Central memory CD4-positive, alpha-beta T cell (primary cell): Measurements from ENCODE around the gene RAB3A.
"Not testable (repeated sequence)": the region's sequence is repeated elsewhere in the genome, so short reads cannot be mapped to it uniquely, and the experiment has no call there.

ENCODE experiments used
- DNase-seq: peaks from one replicate; pipeline ENCODE4 v3.0.0; 2022

Gene RAB3A

DNA sequence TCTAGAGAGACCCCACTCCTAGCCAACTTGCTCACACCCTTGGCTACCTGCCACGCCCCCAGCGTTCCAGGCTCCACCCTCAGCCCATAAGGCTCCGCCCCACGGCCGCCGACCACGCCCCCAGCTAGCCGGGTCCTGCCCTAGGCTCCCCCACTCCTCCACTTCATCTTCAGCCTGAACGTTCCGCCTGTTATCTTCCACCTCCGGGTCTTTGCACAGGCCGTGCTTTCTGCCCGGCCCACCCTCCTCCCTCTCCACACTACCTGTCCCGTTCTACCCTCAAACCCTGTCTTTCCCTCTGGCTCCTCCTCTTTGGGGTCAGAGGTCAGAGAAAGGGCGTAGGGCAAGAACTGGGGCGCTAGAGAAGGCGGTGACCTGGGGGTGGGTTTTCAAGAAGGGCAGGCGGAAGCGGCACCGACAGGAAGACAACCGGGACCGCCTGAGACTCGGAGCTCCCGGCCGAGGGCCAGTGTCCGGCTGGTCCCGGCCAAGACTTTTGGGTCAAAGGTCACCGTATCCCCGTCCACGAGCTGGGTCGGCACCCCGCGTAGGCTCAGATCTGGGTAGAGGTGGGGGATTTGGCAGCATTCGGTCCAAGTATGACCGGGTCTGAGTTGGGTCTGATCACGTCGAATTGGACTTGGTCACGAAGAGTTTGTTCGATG is 20.1 kb upstream of the RAB3A start:
- no peak for DNase-seq

DNA sequence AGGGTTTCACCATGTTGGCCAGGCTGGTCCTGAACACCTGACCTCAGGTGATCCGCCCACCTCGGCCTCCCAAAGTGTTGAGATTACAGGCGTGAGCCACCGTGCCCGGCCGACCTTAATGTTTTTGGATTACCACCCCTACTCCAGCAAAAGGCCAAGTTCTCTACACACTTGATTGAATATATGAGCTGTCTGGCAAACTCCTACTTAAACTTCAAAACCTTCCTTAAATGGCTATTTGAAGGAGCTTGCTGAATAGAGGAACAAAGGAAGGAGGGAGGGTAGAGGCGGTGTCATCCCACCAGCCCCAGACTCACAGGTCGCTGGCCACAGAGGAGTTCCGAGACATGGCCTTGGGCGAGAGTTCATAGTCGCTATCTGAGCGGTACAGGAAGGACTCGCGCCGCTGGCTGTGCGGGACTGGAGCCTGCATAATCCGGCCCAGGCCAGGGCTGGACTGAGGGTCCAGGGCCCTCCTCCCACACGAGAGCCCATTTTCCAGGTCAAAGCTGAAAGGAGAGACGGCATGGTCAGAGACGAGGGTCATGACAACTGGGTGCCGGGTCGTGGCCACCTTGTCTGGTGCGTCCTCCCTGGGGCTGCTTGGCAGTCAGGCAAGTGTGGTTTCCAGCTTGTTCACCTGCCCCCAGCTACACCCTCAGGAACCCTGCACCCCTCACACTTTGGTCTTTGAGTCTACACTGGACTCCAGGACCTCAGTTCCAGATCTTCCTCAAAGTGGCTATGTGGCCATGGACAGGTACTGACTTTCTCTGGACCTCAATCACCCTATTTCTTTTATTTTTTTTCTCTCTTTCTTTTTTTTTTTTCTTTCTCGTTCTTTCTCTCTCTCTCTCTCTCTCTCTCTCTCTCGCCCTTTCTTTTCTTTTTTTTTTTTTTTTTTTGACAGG is 18.2 kb upstream of the RAB3A start:
- DNase-seq = no peak

DNA sequence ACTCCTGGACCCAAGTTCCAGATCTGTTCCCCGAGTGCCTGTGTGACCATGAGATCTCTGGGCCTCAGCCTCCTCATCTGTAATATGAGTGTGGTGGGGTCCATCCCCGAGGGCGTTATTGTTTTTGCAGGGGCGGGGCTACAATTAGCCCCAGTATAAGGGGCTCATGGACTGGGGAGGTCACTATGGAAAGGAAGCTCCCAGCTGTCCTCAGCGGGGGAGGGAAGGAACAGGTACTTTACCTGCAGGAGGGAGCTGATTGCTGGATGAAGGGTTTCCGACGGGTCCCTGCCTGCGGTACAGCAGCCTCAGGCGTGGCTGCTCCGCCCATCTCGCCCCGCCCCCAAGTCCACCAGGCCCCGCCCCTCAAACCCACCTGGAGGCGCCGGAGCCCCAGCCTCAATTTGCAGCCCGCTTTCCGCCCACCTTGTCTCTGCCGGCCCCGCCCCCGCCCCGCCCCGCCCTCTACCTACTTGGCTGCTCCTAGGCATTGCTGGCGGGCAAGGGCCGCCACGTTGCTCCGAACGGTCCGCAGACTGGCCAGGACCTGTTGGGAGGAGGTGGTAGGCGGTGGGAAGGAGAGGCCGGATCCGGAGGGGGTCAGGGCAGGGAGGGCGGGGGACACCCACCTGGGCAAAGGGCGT is 16.9 kb upstream of the RAB3A start:
- DNase-seq = no peak

DNA sequence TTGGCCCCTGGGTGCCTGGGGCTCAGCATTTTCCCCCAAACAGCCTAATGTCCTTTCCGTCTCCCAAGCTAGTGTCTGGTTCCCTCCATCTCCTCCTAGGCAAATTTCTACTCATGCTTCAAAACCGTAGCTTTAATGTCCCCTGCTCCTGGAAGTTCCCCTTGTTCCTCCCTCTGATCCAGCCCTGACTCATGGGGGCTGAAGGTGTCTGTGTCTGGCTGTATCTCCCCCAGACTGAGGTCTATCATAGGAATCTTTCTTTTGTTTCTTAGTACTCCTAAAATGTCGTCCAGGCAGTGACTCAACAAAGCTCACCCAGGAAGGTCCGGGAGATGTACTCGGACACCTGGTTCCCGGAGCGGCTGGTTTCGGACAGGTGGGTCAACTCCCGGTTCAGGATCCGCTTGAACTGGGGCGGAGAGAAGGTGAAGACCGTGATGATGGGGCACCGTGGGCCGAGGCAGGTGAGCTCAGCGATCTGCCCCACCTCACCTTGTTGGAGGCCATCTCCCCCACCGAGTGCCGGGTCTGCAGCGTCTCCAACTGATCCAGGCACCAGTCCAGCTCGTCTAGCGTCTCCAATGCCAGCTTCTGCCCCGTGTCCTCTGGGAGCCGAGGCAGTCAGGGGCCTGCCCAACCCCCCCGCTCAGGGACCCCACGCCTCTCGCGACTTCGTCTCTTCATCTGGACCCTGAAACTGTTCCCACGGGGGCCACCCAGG is 16.2 kb upstream of the RAB3A start:
- no peak for DNase-seq

DNA sequence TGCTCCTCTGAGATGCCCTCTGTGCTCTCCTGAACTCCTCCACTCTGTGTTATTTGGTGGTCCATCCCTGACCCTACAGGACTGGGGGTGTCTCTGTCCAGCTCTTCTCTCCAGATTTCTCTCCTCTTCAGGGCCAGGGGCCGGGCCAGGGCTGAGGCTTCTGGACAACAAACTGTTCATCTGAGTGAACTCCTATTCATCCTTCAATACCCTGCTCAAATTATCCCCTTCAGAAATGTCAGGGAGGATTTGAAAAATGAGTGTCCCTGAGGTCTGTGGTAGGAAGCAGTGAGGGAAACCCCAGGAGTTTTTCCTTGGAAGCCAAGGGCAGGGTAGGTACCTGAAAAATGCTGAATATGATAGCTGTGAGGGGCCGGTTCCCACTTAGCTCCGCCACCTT is 14.8 kb upstream of the RAB3A start:
- DNase-seq = no peak

DNA sequence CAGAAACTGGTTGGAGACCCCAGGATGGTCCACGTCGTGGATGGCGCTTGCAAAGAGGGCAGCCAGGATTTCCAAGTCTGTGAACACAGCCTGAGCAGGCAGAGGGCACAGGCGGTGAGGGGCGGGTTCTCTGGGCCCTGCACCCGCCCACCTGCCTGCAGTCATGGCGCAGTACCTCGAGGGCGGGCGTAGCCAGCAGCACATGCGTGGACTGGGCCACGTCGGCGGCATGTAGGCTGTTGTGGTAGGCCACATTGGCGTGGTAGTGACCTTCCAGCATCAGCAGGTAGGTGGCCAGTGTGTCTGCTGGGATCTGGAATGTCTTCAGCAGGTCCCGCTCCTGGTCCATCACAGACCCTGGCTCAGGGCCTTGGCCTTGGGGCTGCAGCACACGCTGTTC is 14.3 kb upstream of the RAB3A start:
- DNase-seq = no peak

DNA sequence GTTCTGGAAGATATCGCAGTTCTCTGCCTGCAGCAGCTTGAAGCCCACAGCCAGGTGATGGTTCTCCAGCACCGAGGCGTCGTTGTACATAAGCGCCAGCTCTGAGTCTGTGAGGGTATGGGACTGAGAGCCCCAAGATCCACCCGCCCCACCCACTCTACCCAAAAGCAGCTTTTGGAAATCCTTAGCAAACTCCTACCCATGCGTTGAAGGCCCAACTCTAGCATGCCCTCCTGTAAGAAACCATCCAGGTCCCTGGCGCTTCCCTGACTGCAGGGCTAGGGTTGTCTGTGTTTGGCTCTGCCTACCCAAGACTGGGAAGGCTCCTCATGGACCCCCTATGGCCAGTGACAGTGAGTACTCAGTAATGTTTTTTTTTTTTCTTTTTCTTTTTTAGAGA is 12.9 kb upstream of the RAB3A start:
- DNase-seq = no peak

DNA sequence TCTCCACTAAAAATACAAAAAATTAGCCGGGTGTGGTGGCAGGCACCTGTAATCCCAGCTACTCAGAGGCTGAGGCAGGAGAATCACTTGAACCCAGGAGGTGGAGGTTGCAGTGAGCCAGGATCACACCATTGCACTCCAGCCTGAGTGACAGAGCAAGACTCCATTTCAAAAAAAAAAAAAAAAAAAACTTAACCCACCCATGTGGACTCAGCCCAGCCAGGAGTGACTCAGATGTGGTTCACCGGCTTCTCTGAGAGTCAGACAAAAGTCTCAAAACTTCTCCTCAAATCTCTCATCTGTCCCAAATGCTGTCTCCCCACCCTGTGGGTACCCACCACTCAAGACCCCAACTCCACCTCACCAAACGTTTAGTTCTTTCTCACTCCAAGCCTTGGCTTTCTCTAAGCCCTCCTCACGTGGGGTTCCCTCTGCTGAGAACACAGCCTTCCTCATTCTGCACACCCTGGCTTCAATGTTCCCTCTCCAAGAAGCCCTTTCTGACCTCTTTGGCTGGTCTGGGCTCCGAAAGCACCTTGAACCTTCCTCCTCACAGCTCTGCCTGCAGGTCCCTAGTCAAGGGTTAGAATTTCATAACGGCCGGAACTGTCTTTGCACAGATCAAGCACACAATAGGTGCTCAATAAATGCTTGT is 11.1 kb upstream of the RAB3A start:
- no peak for DNase-seq

DNA sequence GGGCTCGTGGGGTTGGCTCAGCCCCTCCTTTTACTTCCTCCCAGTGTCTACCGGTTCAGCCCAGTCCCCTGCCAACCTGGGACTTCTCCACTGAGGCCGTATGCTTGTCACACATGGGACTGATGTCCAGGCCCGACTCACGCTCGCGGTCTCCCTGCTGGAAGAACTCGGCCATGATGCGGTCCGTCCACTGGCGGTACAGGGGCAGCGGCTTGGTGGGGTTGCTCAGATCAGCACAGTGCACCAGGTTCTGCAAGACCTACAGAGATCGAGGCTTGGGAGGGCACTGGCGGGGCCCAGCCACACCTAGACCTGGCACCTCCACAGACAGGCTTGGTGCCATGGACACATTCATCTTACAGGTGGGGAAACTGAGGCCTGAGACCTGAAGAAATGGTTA is 7.8 kb upstream of the RAB3A start:
- DNase-seq = no peak

DNA sequence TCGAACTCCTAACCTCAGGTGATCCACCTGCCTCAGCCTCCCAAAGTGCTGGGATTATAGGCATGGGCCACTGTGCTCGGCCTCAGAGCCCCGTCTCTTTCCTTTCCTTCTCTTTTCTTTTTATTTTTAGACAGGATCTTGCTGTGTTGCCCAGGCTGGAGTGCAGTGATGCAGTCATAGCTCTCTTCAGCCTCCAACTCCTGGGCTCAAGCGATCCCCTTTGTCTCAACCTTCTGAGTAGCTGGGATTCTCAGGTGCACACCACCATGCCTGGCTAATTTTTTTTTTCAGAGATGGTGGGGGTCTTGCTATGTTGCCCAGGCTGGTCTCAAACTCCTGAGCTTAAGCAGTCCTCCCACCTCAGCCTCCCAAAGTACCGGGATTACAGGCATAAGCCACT is 6.1 kb upstream of the RAB3A start:
- not testable (repeated sequence) for DNase-seq

DNA sequence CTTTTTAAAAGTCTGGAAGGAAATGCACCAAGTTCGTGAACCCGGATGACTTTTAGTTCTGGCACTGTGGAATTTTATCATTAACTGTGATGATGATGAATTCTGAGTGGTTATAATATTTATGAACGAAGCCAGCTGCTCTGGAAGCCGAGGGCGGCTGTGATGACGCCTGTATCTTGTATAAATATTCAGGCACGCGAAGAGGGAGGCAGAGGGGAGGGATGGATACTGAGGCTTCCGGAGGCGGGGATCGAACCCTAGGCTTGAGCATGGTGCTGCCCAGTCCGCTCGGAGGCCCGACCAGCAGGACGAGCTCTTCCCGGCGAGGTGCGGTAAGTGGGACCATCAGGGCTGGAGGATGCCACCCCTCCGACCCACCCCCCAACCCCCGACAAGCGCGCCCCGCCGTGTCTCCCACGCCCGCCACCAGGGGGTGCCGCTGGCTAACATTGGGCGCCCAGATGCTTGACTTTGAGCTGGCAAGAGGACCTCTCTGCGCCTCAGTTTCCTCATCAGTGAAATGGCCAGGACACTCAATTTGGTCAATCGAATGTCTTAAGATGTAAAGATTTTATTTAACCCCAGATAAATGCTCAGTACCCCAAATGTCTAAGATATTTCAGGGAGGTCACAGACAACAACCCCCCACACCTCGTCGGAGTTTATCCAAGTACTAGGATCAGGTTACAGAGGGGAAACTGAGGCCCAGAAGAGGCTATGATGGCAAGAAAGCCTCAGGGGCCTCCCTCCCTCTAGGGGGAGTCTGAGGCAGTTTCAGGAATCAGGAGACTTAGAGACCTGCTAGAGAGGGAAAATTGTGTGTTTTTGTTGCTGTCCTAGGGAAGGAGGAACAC is 4.5 kb upstream of the RAB3A start:
- peak; percentile 20 for DNase-seq

DNA sequence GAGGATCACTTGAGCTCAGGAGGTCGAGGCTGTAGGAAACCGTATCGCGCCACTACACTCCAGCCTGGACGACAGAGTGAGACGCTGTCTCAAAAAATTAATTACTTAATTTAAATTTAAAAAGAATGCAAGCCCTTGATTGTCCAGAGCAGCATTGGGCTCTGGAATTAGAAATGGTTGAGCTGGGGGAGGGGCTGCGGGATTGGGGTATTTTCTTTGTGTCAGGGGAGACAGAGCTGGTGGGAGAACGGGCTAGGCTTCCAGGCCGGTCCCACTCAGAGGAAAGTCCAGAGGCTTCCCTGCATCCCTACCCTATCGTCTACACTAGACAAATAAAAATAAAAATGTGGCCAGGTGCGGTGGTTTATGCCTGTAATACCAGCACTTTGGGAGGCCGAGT is 2.2 kb upstream of the RAB3A start:
- DNase-seq = no peak

DNA sequence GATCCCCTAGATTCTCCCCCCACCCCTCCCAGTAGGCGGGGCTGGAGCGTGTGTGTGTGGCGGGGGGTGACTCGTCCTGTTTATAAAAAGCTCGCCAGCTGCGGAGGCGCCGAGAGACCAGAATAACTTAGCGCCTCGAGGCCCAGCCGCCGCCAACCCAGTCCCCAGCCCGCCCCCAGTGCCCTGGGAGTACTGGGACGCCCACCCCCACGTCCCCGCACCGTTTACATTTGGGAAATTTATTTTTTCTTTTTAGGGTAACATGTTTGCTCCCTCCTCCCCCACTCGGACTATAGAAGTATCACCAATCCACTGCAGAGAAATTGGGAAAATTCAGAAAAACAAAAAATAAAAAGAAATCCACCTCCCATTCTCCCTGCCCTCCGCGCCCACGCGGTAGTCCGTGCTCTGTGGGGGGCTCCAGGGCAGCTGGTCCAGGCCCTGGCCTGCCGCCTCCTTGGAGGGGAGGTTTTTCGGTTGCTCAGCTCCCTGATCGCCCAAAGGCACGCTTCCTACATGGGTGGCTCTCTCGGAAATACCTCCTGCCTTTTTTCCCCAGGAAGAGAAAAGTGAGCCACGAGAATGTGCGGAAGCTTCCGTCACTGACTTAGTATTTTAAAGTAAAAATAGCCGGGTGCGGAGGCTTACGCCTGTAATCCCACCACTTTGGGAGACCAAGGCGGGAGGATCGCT is 1.5 kb upstream of the RAB3A start:
- peak; percentile 24 for DNase-seq

DNA sequence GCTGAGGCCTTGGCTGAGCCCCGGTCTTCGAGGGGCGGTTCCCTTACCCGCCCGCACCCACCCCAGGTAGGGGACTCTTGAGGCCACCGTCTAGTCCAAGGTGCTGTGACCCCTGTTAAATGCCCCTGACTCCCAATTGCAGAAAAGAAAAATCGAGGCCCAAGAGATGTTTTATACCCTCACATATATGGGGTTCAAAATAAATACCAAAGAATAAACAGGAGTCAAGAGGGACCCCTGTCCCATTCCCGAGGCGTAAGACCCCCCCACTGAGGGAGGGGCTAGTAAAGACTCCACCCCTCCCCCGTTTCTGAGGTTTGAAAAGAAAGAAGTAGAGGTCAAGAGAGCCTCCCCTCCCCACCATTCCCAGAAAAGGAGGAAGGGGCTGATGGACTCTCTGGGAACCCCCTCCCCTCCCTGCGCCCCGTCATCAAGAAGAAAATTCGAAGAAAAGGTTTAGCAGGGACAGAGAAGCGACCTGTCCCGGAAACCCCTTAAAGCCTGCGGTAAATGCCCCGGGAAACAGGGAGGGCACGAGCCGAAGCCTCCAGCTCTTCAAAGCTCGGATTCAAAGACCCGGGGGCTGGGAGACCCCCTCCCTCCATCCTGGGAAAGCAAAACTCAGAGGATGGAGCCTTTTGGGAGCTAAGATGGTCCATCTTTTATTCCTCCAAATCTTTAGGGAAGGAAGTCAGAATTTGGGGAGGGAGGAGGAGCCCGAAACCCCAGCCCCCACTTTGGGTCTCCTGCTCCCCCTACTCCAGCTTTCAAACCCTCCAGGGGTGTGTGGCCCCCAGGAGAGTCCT is 755 bp upstream of the RAB3A start:
- no peak for DNase-seq

DNA sequence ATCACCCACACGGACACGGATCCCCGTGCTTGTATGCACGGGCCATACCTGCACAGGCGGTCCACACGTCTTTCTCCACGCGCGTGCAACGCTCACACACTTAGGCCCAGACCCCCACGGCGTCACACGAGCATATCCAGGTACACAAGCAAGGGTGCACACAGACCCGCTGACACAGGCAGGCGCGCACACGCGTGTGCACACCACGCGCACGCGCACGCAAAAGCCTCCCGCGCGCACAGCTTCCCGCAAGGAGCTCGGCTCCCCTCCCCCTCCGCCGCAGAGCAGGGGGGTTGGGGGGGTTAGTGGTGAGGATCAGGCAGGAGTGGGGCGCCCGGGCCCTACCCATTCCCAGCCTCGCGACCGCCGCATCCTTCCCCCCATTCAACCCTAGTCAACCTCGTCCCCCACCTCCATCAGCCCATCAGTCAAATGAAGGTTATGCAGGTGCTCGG is 407 bp downstream of the RAB3A start:
- DNase-seq = no peak

DNA sequence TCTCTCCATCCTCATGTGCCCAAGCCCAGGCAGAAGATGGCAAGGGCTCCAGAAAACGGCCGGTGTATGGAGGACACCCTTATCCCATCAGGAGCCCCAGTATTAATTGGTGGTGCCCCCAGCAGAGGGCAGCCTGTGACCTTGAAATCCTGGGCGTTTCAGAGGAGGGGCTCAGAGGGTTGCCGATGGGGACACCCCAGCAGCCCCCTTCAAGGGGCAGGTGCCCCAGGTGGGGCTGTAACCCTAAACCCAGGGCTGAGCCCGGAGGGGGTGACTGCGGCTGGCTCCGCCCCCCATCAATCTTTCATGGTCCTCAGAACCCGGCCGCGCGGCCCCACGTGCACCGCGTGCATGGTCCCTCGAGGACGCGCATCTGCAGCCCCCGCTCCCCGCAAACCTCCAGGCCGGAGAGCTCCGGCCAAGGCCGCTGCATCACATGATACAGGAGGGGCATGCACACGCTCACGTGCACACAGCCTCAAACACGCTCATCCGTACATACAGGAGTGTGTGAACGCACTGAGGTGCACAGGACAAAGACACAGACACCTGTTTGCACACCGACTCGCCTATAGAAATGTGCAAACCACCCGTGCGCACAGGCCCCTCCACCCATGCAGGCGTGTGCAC is 949 bp downstream of the RAB3A start:
- DNase-seq = no peak

DNA sequence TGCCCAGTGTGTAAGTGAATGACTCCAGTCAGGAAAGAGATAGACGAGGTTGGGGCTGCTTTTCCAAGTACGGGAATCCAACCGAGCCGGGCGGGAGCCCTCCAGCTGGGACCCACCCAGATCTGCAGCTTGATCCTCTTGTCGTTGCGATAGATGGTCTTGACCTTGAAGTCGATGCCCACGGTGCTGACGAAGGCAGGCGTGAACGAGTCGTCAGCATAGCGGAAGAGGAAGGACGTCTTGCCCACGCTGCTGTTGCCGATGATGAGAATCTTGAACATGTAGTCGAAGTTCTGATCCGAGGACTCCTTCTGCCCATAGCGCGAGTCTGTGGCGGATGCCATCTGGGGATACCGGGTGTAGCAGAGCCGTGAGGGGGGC is 1.5 kb downstream of the RAB3A start:
- DNase-seq = no peak

DNA sequence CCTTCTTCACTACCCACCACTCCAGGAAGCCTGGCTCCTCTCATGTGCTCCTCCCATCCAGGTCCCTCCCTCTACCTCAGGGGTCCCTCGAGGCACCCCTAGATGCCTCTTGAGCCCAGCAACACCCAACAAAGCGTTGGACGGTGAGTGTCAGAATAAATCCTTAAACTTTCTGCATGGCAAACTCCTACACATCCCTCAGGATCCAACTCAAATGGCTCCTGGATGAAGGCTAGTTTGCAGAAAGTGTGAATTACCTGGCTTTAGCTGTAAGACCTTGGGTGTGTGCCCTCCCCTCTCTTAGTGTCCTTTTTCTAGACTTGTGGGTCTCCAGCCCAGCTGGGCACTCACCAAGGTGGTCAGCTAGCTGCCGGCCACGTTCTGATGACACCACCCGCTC is 5.5 kb downstream of the RAB3A start:
- DNase-seq = no peak

DNA sequence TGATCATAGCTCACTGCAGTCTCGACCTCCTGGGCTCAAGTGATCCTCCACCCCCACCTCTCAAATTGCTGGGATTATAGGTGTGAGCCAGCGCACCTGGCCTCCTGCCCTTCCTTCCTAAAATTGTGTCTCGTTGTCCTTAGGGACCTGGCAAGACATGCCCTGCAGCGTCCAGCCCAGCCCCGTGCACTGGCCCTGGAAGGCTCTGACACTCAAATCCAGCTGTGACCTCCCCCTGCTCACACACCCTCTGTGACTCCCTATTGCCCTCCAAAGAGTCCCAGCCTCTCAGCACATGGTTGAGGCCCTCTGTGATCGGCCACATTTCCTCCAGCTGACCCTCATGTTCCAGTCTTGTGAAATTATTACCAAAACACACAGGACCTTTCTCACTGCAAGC is 5.9 kb downstream of the RAB3A start:
- DNase-seq = no peak

DNA sequence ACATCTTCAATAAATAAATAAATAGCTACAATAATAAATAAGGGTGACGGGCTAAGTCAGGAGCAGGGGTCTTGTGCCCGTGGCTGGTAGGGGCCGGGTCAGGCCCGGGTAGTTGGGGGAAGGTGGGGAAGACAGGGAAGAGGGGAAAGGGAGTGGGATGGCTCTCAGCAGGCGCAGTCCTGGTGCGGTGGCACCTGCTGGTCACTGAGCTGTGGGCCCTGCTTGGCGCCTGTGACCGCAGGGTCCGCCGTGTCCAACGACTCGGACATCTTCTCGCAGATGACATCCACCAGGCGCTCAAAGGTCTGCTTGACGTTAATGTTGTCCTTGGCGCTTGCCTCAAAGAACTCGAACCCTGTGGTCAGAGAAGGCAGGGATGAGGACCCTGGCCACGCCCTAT is 6.5 kb downstream of the RAB3A start:
- no peak for DNase-seq
